ENCODE measurements around the gene BANK1.

Gene BANK1

GRCh38 chr4:101992446-101992845 is 201.9 kb downstream of the BANK1 start:
- TF ChIP-seq TOX (CRISPR knock-in tag; IDR thresholded peaks at IDR 0.05; ENCODE audit: borderline replicate concordance) (no peak), TSHZ2 (CRISPR knock-in tag; IDR thresholded peaks at IDR 0.05) (no peak), CSDC2 (CRISPR knock-in tag; IDR thresholded peaks at IDR 0.05) (no peak), POU6F1 (CRISPR knock-in tag; IDR thresholded peaks at IDR 0.05; ENCODE audit: borderline replicate concordance, low read depth) (no peak), ZC3H10 (CRISPR knock-in tag; IDR thresholded peaks at IDR 0.05) (no peak), ARNTL (CRISPR knock-in tag; IDR thresholded peaks at IDR 0.05; ENCODE audit: borderline replicate concordance, low read depth) (no peak), ISL1 (CRISPR knock-in tag; IDR thresholded peaks at IDR 0.05) (no peak), GLIS3 (CRISPR knock-in tag; IDR thresholded peaks at IDR 0.05) (no peak), OSR1 (CRISPR knock-in tag; IDR thresholded peaks at IDR 0.05) (no peak), PPARA (CRISPR knock-in tag; IDR thresholded peaks at IDR 0.05; ENCODE audit: borderline replicate concordance) (no peak), BACH2 (CRISPR knock-in tag; IDR thresholded peaks at IDR 0.05; ENCODE audit: borderline replicate concordance) (no peak), ZNF70 (CRISPR knock-in tag; IDR thresholded peaks at IDR 0.05) (no peak), TCF4 (CRISPR knock-in tag; IDR thresholded peaks at IDR 0.05; ENCODE audit: borderline replicate concordance) (no peak), CREB5 (CRISPR knock-in tag; IDR thresholded peaks at IDR 0.05; ENCODE audit: low read depth) (no peak), CSRNP3 (CRISPR knock-in tag; IDR thresholded peaks at IDR 0.05) (no peak), ZFP3 (CRISPR knock-in tag; IDR thresholded peaks at IDR 0.05) (no peak), ZFP30 (CRISPR knock-in tag; IDR thresholded peaks at IDR 0.05) (no peak), ZNF565 (CRISPR knock-in tag; conservative IDR thresholded peaks at IDR 0.05; ENCODE audit: low read depth) (no peak), ESRRG (CRISPR knock-in tag; IDR thresholded peaks at IDR 0.05) (no peak), PATZ1 (CRISPR knock-in tag; IDR thresholded peaks at IDR 0.05; ENCODE audit: borderline replicate concordance) (no peak)
- no peak for ATAC-seq

GRCh38 chr4:101993002-101993841 is 202.7 kb downstream of the BANK1 start:
- TF ChIP-seq ZFP30 (CRISPR knock-in tag; IDR thresholded peaks at IDR 0.05) (no peak), ISL1 (CRISPR knock-in tag; IDR thresholded peaks at IDR 0.05) (peak; percentile 77)
- ATAC-seq = no peak; the same call in 1 of the 3 replicates
